Neural progenitor cell (in vitro differentiated cells): ENCODE data around the gene FGD3.

Experiments
- EZH2 ChIP-seq: fragments of 200-600 bp; sonication (generic); IDR thresholded peaks from 2 replicates; pipeline ENCODE4 v1.6.1; 2017; ENCODE audit warnings: antibody characterized with exemption, mild to moderate bottlenecking, moderate library complexity
- EZH2phosphoT487 ChIP-seq: fragments of 200-600 bp; sonication (generic); IDR thresholded peaks from 2 replicates; pipeline ENCODE4 v1.6.1; 2017; ENCODE audit warnings: antibody characterized with exemption
- TF ChIP-seq, protein P1 (sequence below): fragments of 200-600 bp; sonication (generic); IDR thresholded peaks from 2 replicates; pipeline ENCODE4 v1.5.1; 2017; ENCODE audit warnings: antibody characterized with exemption, mild to moderate bottlenecking

DNA sequence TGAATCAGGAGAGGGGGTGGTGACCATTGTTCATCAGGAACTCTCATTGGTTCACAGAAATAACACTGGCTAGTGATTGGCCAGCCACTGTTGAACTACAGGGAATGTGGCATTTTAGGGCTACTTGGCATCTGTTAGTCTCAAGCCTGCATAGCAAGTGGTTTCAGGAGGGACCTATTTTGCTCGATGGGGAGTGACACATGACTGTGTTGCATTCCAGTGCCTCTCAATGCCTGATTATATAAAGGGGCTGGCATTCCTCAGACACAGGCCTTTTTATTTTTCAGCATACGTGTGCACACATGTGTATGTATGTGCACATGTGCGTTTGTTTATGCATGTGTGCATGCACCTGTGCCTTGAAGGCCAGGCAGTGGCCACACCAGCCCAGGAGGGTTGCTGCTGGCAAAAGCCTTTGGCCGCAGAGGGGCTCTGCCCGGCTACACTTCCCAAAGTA lies 23.2 kb downstream of the FGD3 start:
- TF ChIP-seq, protein P1, sequence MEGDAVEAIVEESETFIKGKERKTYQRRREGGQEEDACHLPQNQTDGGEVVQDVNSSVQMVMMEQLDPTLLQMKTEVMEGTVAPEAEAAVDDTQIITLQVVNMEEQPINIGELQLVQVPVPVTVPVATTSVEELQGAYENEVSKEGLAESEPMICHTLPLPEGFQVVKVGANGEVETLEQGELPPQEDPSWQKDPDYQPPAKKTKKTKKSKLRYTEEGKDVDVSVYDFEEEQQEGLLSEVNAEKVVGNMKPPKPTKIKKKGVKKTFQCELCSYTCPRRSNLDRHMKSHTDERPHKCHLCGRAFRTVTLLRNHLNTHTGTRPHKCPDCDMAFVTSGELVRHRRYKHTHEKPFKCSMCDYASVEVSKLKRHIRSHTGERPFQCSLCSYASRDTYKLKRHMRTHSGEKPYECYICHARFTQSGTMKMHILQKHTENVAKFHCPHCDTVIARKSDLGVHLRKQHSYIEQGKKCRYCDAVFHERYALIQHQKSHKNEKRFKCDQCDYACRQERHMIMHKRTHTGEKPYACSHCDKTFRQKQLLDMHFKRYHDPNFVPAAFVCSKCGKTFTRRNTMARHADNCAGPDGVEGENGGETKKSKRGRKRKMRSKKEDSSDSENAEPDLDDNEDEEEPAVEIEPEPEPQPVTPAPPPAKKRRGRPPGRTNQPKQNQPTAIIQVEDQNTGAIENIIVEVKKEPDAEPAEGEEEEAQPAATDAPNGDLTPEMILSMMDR: no peak
- TF ChIP-seq EZH2 (no peak), EZH2phosphoT487 (no peak)
